Brain microvascular endothelial cell (primary cell): ENCODE data around the gene JARID2.

Source experiments
- DNase-seq: peaks from one replicate; pipeline ENCODE4 v3.0.0-alpha.2; 2020
- H3K27ac ChIP-seq: fragments of 250-450 bp; sonication (Bioruptor Pico); 2 replicates; pipeline ENCODE4 v1.5.1; 2020; ENCODE audit warnings: mild to moderate bottlenecking, moderate library complexity
- H3K27me3 ChIP-seq: fragments of 250-450 bp; sonication (Bioruptor Pico); replicated peaks from 2 replicates; pipeline ENCODE4 v1.5.1; 2020; ENCODE audit warnings: mild to moderate bottlenecking
- H3K36me3 ChIP-seq: fragments of 250-450 bp; sonication (Bioruptor Pico); replicated peaks from 2 replicates; pipeline ENCODE4 v1.5.1; 2020; ENCODE audit warnings: mild to moderate bottlenecking
- H3K4me3 ChIP-seq: 2 replicates; pipeline ENCODE4 v1.5.1; 2011; ENCODE audit warnings: low read depth, mild to moderate bottlenecking, control low read depth, low read length, moderate library complexity
- CTCF ChIP-seq: IDR thresholded peaks from 2 replicates; pipeline ENCODE4 v1.5.1; 2011; ENCODE audit warnings: low read depth, mild to moderate bottlenecking, moderate library complexity, low read length, control low read depth, inconsistent platforms; ENCODE audit errors: missing control alignments
- in situ Hi-C: cut with HindIII; loops from 2 replicates; pipeline ENCODE4 v1.10.0; 2017; ENCODE audit warnings: low sequenced_read_pairs, low pct_ligation_motif_present

Gene JARID2

GRCh38 chr6:15372932-15373331 is 127.1 kb downstream of the JARID2 start:
- no peak for TF ChIP-seq CTCF
- H3K27ac ChIP-seq, result no peak overlapping the region
- no peak overlapping the region for H3K4me3 ChIP-seq
- in situ Hi-C loops, result no loop called here
- DNase-seq, result no peak
- H3K36me3 ChIP-seq, result no peaks in the 10 kb centered on the region
- no peaks in the 10 kb centered on the region for H3K27me3 ChIP-seq

GRCh38 chr6:15374119-15374518 is 128.2 kb downstream of the JARID2 start:
- H3K27me3 ChIP-seq, result no peaks in the 10 kb centered on the region
- no peak for DNase-seq
- no peak overlapping the region for H3K27ac ChIP-seq
- no peak overlapping the region for H3K4me3 ChIP-seq
- in situ Hi-C loops, result no loop called here
- no peaks in the 10 kb centered on the region for H3K36me3 ChIP-seq
- TF ChIP-seq CTCF, result no peak

GRCh38 chr6:15375018-15375417 is 129.1 kb downstream of the JARID2 start:
- Histone ChIP-seq H3K27me3 (no peaks in the 10 kb centered on the region), H3K36me3 (no peaks in the 10 kb centered on the region), H3K4me3 (no peak overlapping the region), H3K27ac (no peak overlapping the region)
- in situ Hi-C loops, result no loop called here
- DNase-seq, result no peak
- no peak for TF ChIP-seq CTCF

GRCh38 chr6:15375638-15376290 is 129.9 kb downstream of the JARID2 start:
- Histone ChIP-seq H3K4me3 (no peak overlapping the region), H3K27ac (no peak overlapping the region), H3K27me3 (no peaks in the 10 kb centered on the region), H3K36me3 (no peaks in the 10 kb centered on the region)
- no peak for TF ChIP-seq CTCF
- in situ Hi-C loops, result no loop called here
- no peak for DNase-seq

GRCh38 chr6:15376900-15377487 is 131.1 kb downstream of the JARID2 start:
- TF ChIP-seq CTCF, result no peak
- H3K4me3 ChIP-seq, result no peak overlapping the region
- in situ Hi-C loops, result no loop called here
- no peak overlapping the region for H3K27ac ChIP-seq
- DNase-seq, result no peak
- no peaks in the 10 kb centered on the region for H3K36me3 ChIP-seq
- H3K27me3 ChIP-seq, result no peaks in the 10 kb centered on the region

- TF ChIP-seq CTCF, result no peak
- H3K4me3 ChIP-seq, result no peak overlapping the region
- no peak overlapping the region for H3K27ac ChIP-seq
Observed at GRCh38 chr6:15378272-15378671, 132.4 kb downstream of the JARID2 start.

More at GRCh38 chr6:15378272-15378671, 132.4 kb downstream of the JARID2 start:
- in situ Hi-C loops, result no loop called here
- H3K36me3 ChIP-seq, result no peaks in the 10 kb centered on the region
- no peak for DNase-seq
- H3K27me3 ChIP-seq, result no peaks in the 10 kb centered on the region
